HepG2 (cell line): Measurements from ENCODE around the gene HRH2.

Experiments
- CTCF ChIP-seq: sonication (generic); formaldehyde crosslinking; IDR thresholded peaks from 2 replicates; pipeline ENCODE4 v1.5.0; 2020; ENCODE audit warnings: mild to moderate bottlenecking, missing genetic modification reagents, moderate library complexity
- NR0B2 ChIP-seq: sonication (generic); formaldehyde crosslinking; IDR thresholded peaks from 2 replicates; pipeline ENCODE4 v1.4.0; 2020; ENCODE audit warnings: mild to moderate bottlenecking, missing genetic modification reagents
- PAX8 ChIP-seq: sonication (generic); formaldehyde crosslinking; IDR thresholded peaks from 2 replicates; pipeline ENCODE4 v1.8.0; 2022; ENCODE audit warnings: mild to moderate bottlenecking, missing genetic modification reagents, borderline replicate concordance
- TOE1 ChIP-seq: sonication (generic); formaldehyde crosslinking; IDR thresholded peaks from 2 replicates; pipeline ENCODE4 v1.4.0; 2020; ENCODE audit warnings: mild to moderate bottlenecking, missing genetic modification reagents

DNA sequence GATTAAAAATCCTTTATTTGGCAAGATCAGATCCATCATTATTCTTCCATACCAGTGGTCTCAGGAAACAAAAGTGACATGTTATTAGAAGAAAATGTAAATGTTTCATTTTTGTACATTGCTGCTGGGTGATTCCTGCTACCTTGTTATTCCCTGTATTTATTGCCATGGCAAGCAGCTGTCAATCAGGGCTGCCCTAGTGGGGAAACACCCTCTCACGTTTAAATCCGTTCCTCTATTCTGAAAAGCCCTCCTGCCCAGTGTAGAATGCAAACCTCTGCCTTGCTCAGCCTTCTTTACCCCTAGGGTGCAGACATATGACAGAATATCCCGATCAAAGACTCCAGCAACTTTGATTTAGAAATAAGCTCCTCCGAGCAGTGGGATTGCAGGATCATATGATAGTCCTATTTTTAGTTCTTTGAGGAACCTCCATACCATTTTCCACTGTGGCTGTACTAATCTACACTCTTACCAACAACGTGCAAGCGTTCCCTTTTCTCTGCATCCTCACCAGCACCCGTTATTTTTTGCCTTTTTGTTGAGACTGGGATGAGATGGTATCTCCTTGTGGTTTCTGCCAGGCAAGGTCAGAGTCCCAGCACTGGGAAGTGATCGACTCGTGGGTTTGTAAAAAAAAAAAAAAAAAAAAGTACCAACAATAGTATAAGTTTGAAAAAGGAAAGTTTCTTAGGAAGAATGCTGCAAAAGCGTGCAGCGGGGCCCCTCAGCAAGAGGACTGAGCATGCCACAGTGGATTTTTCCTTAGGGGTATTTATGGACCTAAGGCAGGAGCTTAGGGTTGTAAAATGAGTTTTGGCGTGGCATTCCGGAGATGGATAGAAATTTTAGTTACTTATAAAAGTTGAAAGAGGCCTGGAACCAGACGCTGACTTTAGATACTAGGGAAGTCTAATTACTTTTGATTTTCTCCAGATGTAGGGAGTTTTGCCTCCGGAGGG is 66.7 kb downstream of the HRH2 start:
- no peak for TF ChIP-seq TOE1
- TF ChIP-seq PAX8 (CRISPR knock-in tag), result no peak
- no peak for TF ChIP-seq CTCF
- TF ChIP-seq NR0B2 (CRISPR knock-in tag), result no peak
